IMR-90 (cell line): Measurements from ENCODE around the gene PPP1R12C. TPM values are rescaled to one million over a fixed set of nuclear protein-coding genes. Genes with fewer than 3 reads are reported as not detected.

ENCODE experiments used
- ATAC-seq: fragments of 200-7000 bp; cut with Tn5 transposase; 2 replicates; pipeline ENCODE4 v1.9.1; 2020; ENCODE audit warnings: low read depth, mild to moderate bottlenecking, moderate library complexity
- BruUV-seq: library from RNA; stranded (reverse); fragments of 400-500 nt; replicated peaks from 2 replicates; lab custom pipeline; 2021; lab: Mats Ljungman, UMichigan
- CTCF ChIA-PET: fragments of 300-600 bp; formaldehyde crosslinking; extraction: SDS; loops from one replicate; lab custom pipeline; 2021; ENCODE audit warnings: antibody characterized with exemption; lab: Yijun Ruan, JAX
- POLR2A ChIA-PET: fragments of 300-600 bp; sonication (Branson Sonifier 250); formaldehyde crosslinking; loops from one replicate; lab custom pipeline; 2022; ENCODE audit warnings: antibody characterized with exemption; ENCODE audit not compliant: unreplicated experiment; lab: Charles Lee
- DNase-seq: peaks from one replicate; pipeline ENCODE4 v3.0.0; 2013
- H2AFZ ChIP-seq: replicated peaks from 2 replicates; pipeline ENCODE3; 2013; ENCODE audit warnings: low read length, mild to moderate bottlenecking; ENCODE audit not compliant: poor library complexity
- H2AK5ac ChIP-seq: 2 replicates; pipeline ENCODE4 v1.6.1; 2013; ENCODE audit warnings: low read depth, low read length, inconsistent platforms
- H2AK9ac ChIP-seq: replicated peaks from 2 replicates; pipeline ENCODE3; 2013; ENCODE audit warnings: mild to moderate bottlenecking, low read depth, low read length, moderate library complexity; ENCODE audit not compliant: poor library complexity
- H2BK120ac ChIP-seq: 2 replicates; pipeline ENCODE4 v1.6.1; 2013; ENCODE audit warnings: low read depth, low read length, inconsistent platforms
- H2BK15ac ChIP-seq: 3 replicates; pipeline ENCODE4 v1.6.1; 2013; ENCODE audit warnings: low read depth, low read length, inconsistent platforms
- H2BK20ac ChIP-seq: 2 replicates; pipeline ENCODE4 v1.6.1; 2013; ENCODE audit warnings: low read depth, mild to moderate bottlenecking, inconsistent platforms, low read length, moderate library complexity
- H2BK5ac ChIP-seq: 2 replicates; pipeline ENCODE4 v1.6.1; 2013; ENCODE audit warnings: mild to moderate bottlenecking, low read depth, low read length, inconsistent platforms; ENCODE audit not compliant: poor library complexity, severe bottlenecking
- H3K14ac ChIP-seq: replicated peaks from 2 replicates; pipeline ENCODE4 v1.6.1; 2013; ENCODE audit warnings: low read depth, low read length, inconsistent platforms
- H3K18ac ChIP-seq: 2 replicates; pipeline ENCODE4 v1.6.1; 2013; ENCODE audit warnings: low read depth, low read length, control low read depth
- H3K23ac ChIP-seq: 2 replicates; pipeline ENCODE4 v1.6.1; 2013; ENCODE audit warnings: low read depth, low read length, inconsistent platforms
- H3K27ac ChIP-seq: 2 replicates; pipeline ENCODE4 v1.5.1; 2013; ENCODE audit warnings: mild to moderate bottlenecking, control low read depth, low read length; ENCODE audit not compliant: insufficient read depth
- H3K27me3 ChIP-seq: 2 replicates; pipeline ENCODE4 v1.6.1; 2013; ENCODE audit warnings: low read length; ENCODE audit not compliant: control insufficient read depth, insufficient read depth
- H3K36me3 ChIP-seq: 2 replicates; pipeline ENCODE4 v1.6.1; 2013; ENCODE audit warnings: low read length, mixed read lengths; ENCODE audit not compliant: control insufficient read depth, insufficient read depth
- H3K4ac ChIP-seq: 2 replicates; pipeline ENCODE4 v1.6.1; 2013; ENCODE audit warnings: low read depth, low read length, inconsistent platforms
- H3K4me1 ChIP-seq: 2 replicates; pipeline ENCODE4 v1.6.1; 2013; ENCODE audit warnings: low read length, mixed read lengths; ENCODE audit not compliant: control insufficient read depth, insufficient read depth
- H3K4me2 ChIP-seq: 2 replicates; pipeline ENCODE4 v1.6.1; 2013; ENCODE audit warnings: low read depth, mild to moderate bottlenecking, control low read depth, low read length, moderate library complexity
- H3K4me3 ChIP-seq: 2 replicates; pipeline ENCODE4 v1.5.1; 2013; ENCODE audit warnings: low read depth, mild to moderate bottlenecking, control low read depth, low read length, moderate library complexity; ENCODE audit not compliant: insufficient read depth
- H3K56ac ChIP-seq: 2 replicates; pipeline ENCODE4 v1.6.1; 2013; ENCODE audit warnings: low read length, inconsistent platforms; ENCODE audit not compliant: insufficient read depth; ENCODE audit errors: extremely low read depth
- H3K79me1 ChIP-seq, 2 experiments: 2 replicates each; pipeline ENCODE4 v1.6.1; 2013; ENCODE audit warnings: low read length in 2 of 2, inconsistent platforms in 1 of 2, low read depth in 1 of 2
- H3K9ac ChIP-seq: 2 replicates; pipeline ENCODE4 v1.6.1; 2013; ENCODE audit warnings: low read depth, low read length, control low read depth
- H3K9me1 ChIP-seq: 2 replicates; pipeline ENCODE4 v1.6.1; 2013; ENCODE audit warnings: low read length, inconsistent platforms; ENCODE audit not compliant: insufficient read depth
- H3K9me3 ChIP-seq: 2 replicates; pipeline ENCODE4 v1.6.1; 2013; ENCODE audit warnings: low read length; ENCODE audit not compliant: control insufficient read depth, insufficient read depth
- H4K20me1 ChIP-seq: 2 replicates; pipeline ENCODE4 v1.6.1; 2013; ENCODE audit warnings: low read length, inconsistent platforms; ENCODE audit not compliant: insufficient read depth
- H4K5ac ChIP-seq: 2 replicates; pipeline ENCODE4 v1.6.1; 2013; ENCODE audit warnings: mild to moderate bottlenecking, low read depth, low read length, control low read depth
- H4K8ac ChIP-seq, 2 experiments: 2 replicates each; pipeline ENCODE4 v1.6.1; 2013; ENCODE audit warnings: low read depth in 2 of 2, low read length in 2 of 2, control low read depth in 1 of 2, inconsistent platforms in 1 of 2
- H4K91ac ChIP-seq: 2 replicates; pipeline ENCODE4 v1.6.1; 2013; ENCODE audit warnings: low read depth, low read length, inconsistent platforms; ENCODE audit not compliant: insufficient read depth
- BHLHE40 ChIP-seq: fragments of 150-350 bp; IDR thresholded peaks from 2 replicates; pipeline ENCODE4 v1.6.1; 2016; ENCODE audit warnings: mild to moderate bottlenecking, low read depth, low read length
- CEBPB ChIP-seq: IDR thresholded peaks from 2 replicates; pipeline ENCODE4 v1.6.1; 2012; ENCODE audit warnings: low read depth, low read length, improper control_type of control experiment
- CHD1 ChIP-seq: IDR thresholded peaks from 2 replicates; pipeline ENCODE4 v1.6.1; 2012; ENCODE audit warnings: low read depth, low read length, improper control_type of control experiment
- FOS ChIP-seq: fragments of 150-350 bp; IDR thresholded peaks from 2 replicates; pipeline ENCODE4 v1.6.1; 2016; ENCODE audit warnings: low read depth, low read length
- MAFK ChIP-seq: IDR thresholded peaks from 2 replicates; pipeline ENCODE4 v1.6.1; 2012; ENCODE audit warnings: low read depth, low read length, improper control_type of control experiment
- MAZ ChIP-seq: IDR thresholded peaks from 2 replicates; pipeline ENCODE4 v1.6.1; 2012; ENCODE audit warnings: low read depth, mild to moderate bottlenecking, low read length, improper control_type of control experiment, moderate library complexity, borderline replicate concordance
- RAD21 ChIP-seq: IDR thresholded peaks from 2 replicates; pipeline ENCODE4 v1.6.1; 2012; ENCODE audit warnings: low read length, improper control_type of control experiment
- RCOR1 ChIP-seq: IDR thresholded peaks from 2 replicates; pipeline ENCODE4 v1.6.1; 2012; ENCODE audit warnings: mild to moderate bottlenecking, low read length, improper control_type of control experiment; ENCODE audit not compliant: insufficient replicate concordance
- RFX5 ChIP-seq: IDR thresholded peaks from 2 replicates; pipeline ENCODE4 v1.8.0; 2012; ENCODE audit warnings: low read depth, mild to moderate bottlenecking, low read length, moderate library complexity
- SMC3 ChIP-seq: fragments of 150-350 bp; IDR thresholded peaks from 2 replicates; pipeline ENCODE4 v1.6.1; 2016; ENCODE audit warnings: low read depth, mild to moderate bottlenecking, antibody characterized with exemption, low read length, moderate library complexity
- WGBS, 2 experiments: methylation state at CpG; one replicate each; pipeline versions ENCODE4 v1.1.5 to v1.1.7; 2013; ENCODE audit warnings: missing lambda C conversion rate in 2 of 2; ENCODE audit not compliant: insufficient read length in 1 of 2; ENCODE audit errors: extremely low coverage in 2 of 2; 5-methylcytosine and 5-hydroxymethylcytosine counted together
- dilution Hi-C: fragments of 300-500 bp; cut with HindIII; formaldehyde crosslinking; loops from one replicate; pipeline ENCODE4 v1.14.3; 2018; ENCODE audit warnings: low sequenced_read_pairs; ENCODE audit not compliant: unreplicated experiment
- in situ Hi-C: fragments of 300-500 bp; cut with MboI; formaldehyde crosslinking; loops from 3 replicates; pipeline ENCODE4 v1.14.3; 2019; ENCODE audit warnings: low sequenced_read_pairs, inconsistent platforms, mixed read lengths
- intact Hi-C: fragments of 100-400 bp; cut with micrococcal nuclease; formaldehyde crosslinking; loops from 2 replicates; pipeline ENCODE4 v1.10.0; 2022
- polyA plus RNA-seq, 3 experiments: library from polyadenylated mRNA; depleted of rRNA; stranded (reverse); fragments of >200 nt; gene quantifications; 2 replicates each; pipeline ENCODE4 v1.2.3, GENCODE V29; 2012; ENCODE audit warnings: low replicate concordance in 1 of 3
- total RNA-seq: library from RNA; depleted of rRNA; stranded (reverse); fragments of >200 nt; gene quantifications from 2 replicates; pipeline ENCODE4 v1.2.3, GENCODE V29; 2012
- TF ChIP-seq, protein P1 (sequence below): fragments of 150-350 bp; IDR thresholded peaks from 2 replicates; pipeline ENCODE4 v1.6.1; 2017; ENCODE audit warnings: mild to moderate bottlenecking, antibody characterized with exemption, low read length, low read depth
- TF ChIP-seq, protein P2 (sequence below): conservative IDR thresholded peaks from 2 replicates; pipeline ENCODE4 v1.5.1; 2012; ENCODE audit warnings: mild to moderate bottlenecking, low read depth, low read length, improper control_type of control experiment
- TF ChIP-seq, protein P3 (sequence below): fragments of 150-350 bp; IDR thresholded peaks from 2 replicates; pipeline ENCODE4 v1.6.1; 2016; ENCODE audit warnings: low read depth, mild to moderate bottlenecking, low read length, moderate library complexity, borderline replicate concordance

PPP1R12C gene
- total and polyA plus RNA-seq, 2 of the 4 experiments (the other 2 are of a cell fraction) = 21.5 to 81.4 TPM

DNA sequence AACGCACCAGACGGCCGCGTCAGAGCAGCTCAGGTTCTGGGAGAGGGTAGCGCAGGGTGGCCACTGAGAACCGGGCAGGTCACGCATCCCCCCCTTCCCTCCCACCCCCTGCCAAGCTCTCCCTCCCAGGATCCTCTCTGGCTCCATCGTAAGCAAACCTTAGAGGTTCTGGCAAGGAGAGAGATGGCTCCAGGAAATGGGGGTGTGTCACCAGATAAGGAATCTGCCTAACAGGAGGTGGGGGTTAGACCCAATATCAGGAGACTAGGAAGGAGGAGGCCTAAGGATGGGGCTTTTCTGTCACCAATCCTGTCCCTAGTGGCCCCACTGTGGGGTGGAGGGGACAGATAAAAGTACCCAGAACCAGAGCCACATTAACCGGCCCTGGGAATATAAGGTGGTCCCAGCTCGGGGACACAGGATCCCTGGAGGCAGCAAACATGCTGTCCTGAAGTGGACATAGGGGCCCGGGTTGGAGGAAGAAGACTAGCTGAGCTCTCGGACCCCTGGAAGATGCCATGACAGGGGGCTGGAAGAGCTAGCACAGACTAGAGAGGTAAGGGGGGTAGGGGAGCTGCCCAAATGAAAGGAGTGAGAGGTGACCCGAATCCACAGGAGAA is 1.9 kb downstream of the PPP1R12C start:
- Histone ChIP-seq H2AFZ (peak overlapping the region; percentile 87), H3K9me1 (peaks cover 4% of the 10 kb centered on the region; the same call in 1 of the 2 replicates), H3K9me3 (no peaks in the 10 kb centered on the region), H3K14ac (peak overlapping the region; percentile 71; the same call in 1 of the 2 replicates), H3K27ac (peak overlapping the region; percentile 61), H2BK120ac (no peak overlapping the region), H4K8ac (peak overlapping the region in 1 of 2 experiments; percentile 32; a peak in 1 of 4 replicates), H2BK20ac (no peak overlapping the region), H3K27me3 (no peaks in the 10 kb centered on the region), H4K91ac (no peak overlapping the region), H3K36me3 (peaks cover 7% of the 10 kb centered on the region; the same call in 1 of the 2 replicates), H3K4me3 (peak overlapping the region; percentile 55), H3K9ac (peak overlapping the region; percentile 79), H3K4ac (peak overlapping the region; percentile 73; the same call in 1 of the 2 replicates), H2BK5ac (no peak overlapping the region), H3K56ac (no peak overlapping the region), H3K4me2 (peak overlapping the region; percentile 89), H2AK9ac (peak overlapping the region; percentile 98), H3K4me1 (peaks cover 13% of the 10 kb centered on the region), H3K79me1 (peaks cover 15 to 46% of the 10 kb centered on the region in 2 experiments; a peak in 3 of 4 replicates), H4K20me1 (peaks cover 59% of the 10 kb centered on the region), H3K23ac (peak overlapping the region; percentile 58; the same call in 1 of the 2 replicates), H3K18ac (no peak overlapping the region), H2BK15ac (no peak overlapping the region), H2AK5ac (peak overlapping the region; percentile 80; the same call in 1 of the 2 replicates), H4K5ac (no peak overlapping the region)
- dilution Hi-C loops = no loop called here
- ChIA-PET CTCF (no interaction called here), POLR2A (no interaction called here)
- 58% methylated on average over 3 of the region's 13 CpGs; no CpG with 5 or more reads in 1 of the 2 experiments for WGBS, 2 experiments
- ATAC-seq (no peak), DNase-seq (peak; percentile 62)
- intact Hi-C loops = no loop called here
- in situ Hi-C loops = loop anchor here (25.0 kb wide), 1 partner anchor 522 kb away; the partner anchor contains the start of genes CCDC106, ZNF580 and ZNF581
- BruUV-seq = no TSS peak
- no peak for TF ChIP-seq CEBPB
- no peak for TF ChIP-seq RAD21
- TF ChIP-seq CHD1 = no peak
- TF ChIP-seq, protein P1, sequence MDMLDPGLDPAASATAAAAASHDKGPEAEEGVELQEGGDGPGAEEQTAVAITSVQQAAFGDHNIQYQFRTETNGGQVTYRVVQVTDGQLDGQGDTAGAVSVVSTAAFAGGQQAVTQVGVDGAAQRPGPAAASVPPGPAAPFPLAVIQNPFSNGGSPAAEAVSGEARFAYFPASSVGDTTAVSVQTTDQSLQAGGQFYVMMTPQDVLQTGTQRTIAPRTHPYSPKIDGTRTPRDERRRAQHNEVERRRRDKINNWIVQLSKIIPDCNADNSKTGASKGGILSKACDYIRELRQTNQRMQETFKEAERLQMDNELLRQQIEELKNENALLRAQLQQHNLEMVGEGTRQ = no peak
- TF ChIP-seq SMC3 = no peak
- TF ChIP-seq, protein P2, sequence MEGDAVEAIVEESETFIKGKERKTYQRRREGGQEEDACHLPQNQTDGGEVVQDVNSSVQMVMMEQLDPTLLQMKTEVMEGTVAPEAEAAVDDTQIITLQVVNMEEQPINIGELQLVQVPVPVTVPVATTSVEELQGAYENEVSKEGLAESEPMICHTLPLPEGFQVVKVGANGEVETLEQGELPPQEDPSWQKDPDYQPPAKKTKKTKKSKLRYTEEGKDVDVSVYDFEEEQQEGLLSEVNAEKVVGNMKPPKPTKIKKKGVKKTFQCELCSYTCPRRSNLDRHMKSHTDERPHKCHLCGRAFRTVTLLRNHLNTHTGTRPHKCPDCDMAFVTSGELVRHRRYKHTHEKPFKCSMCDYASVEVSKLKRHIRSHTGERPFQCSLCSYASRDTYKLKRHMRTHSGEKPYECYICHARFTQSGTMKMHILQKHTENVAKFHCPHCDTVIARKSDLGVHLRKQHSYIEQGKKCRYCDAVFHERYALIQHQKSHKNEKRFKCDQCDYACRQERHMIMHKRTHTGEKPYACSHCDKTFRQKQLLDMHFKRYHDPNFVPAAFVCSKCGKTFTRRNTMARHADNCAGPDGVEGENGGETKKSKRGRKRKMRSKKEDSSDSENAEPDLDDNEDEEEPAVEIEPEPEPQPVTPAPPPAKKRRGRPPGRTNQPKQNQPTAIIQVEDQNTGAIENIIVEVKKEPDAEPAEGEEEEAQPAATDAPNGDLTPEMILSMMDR = no peak
- TF ChIP-seq FOS = no peak
- TF ChIP-seq, protein P3, sequence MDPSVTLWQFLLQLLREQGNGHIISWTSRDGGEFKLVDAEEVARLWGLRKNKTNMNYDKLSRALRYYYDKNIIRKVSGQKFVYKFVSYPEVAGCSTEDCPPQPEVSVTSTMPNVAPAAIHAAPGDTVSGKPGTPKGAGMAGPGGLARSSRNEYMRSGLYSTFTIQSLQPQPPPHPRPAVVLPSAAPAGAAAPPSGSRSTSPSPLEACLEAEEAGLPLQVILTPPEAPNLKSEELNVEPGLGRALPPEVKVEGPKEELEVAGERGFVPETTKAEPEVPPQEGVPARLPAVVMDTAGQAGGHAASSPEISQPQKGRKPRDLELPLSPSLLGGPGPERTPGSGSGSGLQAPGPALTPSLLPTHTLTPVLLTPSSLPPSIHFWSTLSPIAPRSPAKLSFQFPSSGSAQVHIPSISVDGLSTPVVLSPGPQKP = no peak
- TF ChIP-seq RFX5 = no peak
- TF ChIP-seq RCOR1 = no peak
- TF ChIP-seq MAZ = no peak
- TF ChIP-seq BHLHE40 = no peak
- TF ChIP-seq MAFK = no peak
